NB4 (cell line): ENCODE data around the gene NELFCD.

ENCODE experiments used
- DNase-seq: peaks from one replicate; pipeline ENCODE4 v3.0.0; 2010; ENCODE audit warnings: low read depth
- H3K4me3 ChIP-seq: one replicate; pipeline ENCODE4 v1.5.1; 2011; ENCODE audit warnings: mild to moderate bottlenecking, low read depth, low read length, moderate library complexity
- MAX ChIP-seq: IDR thresholded peaks from 2 replicates; pipeline ENCODE4 v1.6.1; 2011; ENCODE audit warnings: low read depth, low read length
- MYC ChIP-seq: IDR thresholded peaks from 2 replicates; pipeline ENCODE4 v1.6.1; 2011; ENCODE audit warnings: low read depth, low read length
- POLR2A ChIP-seq: IDR thresholded peaks from 2 replicates; pipeline ENCODE4 v1.6.1; 2011; ENCODE audit warnings: mild to moderate bottlenecking; ENCODE audit not compliant: insufficient read length; ENCODE audit errors: extremely low read depth
- TF ChIP-seq, protein P1 (sequence below): IDR thresholded peaks from one replicate; pipeline ENCODE4 v1.5.1; 2012; ENCODE audit warnings: low read depth, low read length

The NELFCD gene

GRCh38 chr20:59018817-59019216, 37.8 kb downstream of the NELFCD start:
- no peak for TF ChIP-seq MYC
- DNase-seq = no peak
- no peak overlapping the region for H3K4me3 ChIP-seq

GRCh38 chr20:59019217-59019616, 38.2 kb downstream of the NELFCD start, which contains the start of gene TUBB1:
Gene TUBB1, plus strand, starts transcription at chr20:59019429. Its CDS starts 94 bp downstream, at chr20:59019523.
- TF ChIP-seq, protein P1, sequence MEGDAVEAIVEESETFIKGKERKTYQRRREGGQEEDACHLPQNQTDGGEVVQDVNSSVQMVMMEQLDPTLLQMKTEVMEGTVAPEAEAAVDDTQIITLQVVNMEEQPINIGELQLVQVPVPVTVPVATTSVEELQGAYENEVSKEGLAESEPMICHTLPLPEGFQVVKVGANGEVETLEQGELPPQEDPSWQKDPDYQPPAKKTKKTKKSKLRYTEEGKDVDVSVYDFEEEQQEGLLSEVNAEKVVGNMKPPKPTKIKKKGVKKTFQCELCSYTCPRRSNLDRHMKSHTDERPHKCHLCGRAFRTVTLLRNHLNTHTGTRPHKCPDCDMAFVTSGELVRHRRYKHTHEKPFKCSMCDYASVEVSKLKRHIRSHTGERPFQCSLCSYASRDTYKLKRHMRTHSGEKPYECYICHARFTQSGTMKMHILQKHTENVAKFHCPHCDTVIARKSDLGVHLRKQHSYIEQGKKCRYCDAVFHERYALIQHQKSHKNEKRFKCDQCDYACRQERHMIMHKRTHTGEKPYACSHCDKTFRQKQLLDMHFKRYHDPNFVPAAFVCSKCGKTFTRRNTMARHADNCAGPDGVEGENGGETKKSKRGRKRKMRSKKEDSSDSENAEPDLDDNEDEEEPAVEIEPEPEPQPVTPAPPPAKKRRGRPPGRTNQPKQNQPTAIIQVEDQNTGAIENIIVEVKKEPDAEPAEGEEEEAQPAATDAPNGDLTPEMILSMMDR = no peak
- TF ChIP-seq MAX = no peak
- TF ChIP-seq POLR2A = no peak
- TF ChIP-seq MYC = no peak
- no peak for DNase-seq
- H3K4me3 ChIP-seq = no peak within 1 kb of the TSS

DNA sequence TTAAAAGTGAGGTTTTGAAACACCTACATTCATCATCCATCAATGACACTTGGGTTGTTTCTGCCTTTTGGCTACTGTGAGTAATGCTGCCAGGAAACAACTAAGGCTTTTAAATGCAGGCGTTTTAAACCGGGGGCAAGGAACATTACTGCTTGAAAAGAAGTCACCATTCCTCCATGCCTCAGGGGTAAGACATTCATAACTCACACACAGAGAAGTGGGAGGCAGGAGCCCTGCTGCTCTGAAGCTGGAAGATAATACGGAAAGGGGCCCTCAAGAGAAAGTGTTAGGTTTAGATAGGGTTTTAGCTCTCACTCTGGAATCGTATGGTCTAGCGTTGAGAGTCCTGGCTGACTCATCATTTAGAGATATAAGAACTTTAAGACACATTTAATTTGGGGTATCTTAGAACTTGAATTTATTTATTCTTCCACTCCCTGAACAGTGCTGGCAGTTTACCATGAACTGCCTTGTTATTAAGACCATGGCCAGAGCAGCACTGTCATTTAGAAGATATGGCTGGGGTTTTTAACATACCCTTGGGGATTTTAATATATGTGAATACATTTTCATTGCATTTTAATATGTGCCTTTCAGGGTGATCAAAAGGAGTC, 40.0 kb downstream of the NELFCD start:
- TF ChIP-seq POLR2A (no peak), MAX (no peak), MYC (no peak)
- TF ChIP-seq, protein P1 = no peak
- no peak overlapping the region for H3K4me3 ChIP-seq
- DNase-seq = no peak

DNA sequence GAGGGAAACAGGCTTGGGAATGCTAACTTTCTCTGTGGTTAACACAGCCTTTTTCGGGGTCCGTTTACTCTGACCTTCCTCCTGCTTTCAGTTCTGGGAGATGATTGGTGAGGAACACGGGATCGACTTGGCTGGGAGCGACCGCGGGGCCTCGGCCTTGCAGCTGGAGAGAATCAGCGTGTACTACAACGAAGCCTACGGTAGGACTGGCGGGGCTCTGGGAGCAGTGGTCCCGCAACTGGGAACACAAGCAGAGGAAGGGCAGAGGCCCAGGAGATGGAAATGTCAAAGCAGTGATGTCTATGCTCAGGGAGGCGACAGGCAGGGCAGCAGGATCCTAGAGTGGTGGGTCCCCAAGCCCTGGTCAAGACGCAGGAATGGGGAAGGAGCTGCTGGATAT, 41.7 kb downstream of the NELFCD start:
- DNase-seq = no peak

GRCh38 chr20:59023616-59024015, 42.6 kb downstream of the NELFCD start:
- TF ChIP-seq MAX (no peak), POLR2A (no peak), MYC (no peak)
- TF ChIP-seq, protein P1 = no peak
- no peak overlapping the region for H3K4me3 ChIP-seq
- no peak for DNase-seq

More for the DNA sequence above, 41.7 kb downstream of the NELFCD start:
- H3K4me3 ChIP-seq = no peak overlapping the region
- TF ChIP-seq MAX = no peak
- TF ChIP-seq, protein P1 = no peak
- no peak for TF ChIP-seq MYC

GRCh38 chr20:59024111-59024530, 43.1 kb downstream of the NELFCD start:
- H3K4me3 ChIP-seq = no peak overlapping the region
- TF ChIP-seq MAX (no peak), MYC (no peak), POLR2A (no peak)
- TF ChIP-seq, protein P1 = no peak
- no peak for DNase-seq
